HAP-1 (cell line): ENCODE data around the gene LRRC55.

ENCODE experiments used
- DNase-seq, 2 experiments: peaks; one replicate each; pipeline ENCODE4 v3.0.0-alpha.2; 2016 to 2020; ENCODE audit warnings: low spot score in 2 of 2
- H3K27me3 ChIP-seq: fragments of 250-450 bp; sonication (Bioruptor Pico); 2 replicates; pipeline ENCODE4 v1.5.1; 2020; ENCODE audit warnings: low read depth, mild to moderate bottlenecking, moderate library complexity
- H3K36me3 ChIP-seq: fragments of 250-450 bp; sonication (Bioruptor Pico); replicated peaks from 2 replicates; pipeline ENCODE4 v1.5.1; 2020; ENCODE audit warnings: mild to moderate bottlenecking
- H3K4me1 ChIP-seq: fragments of 250-450 bp; sonication (Bioruptor Pico); 2 replicates; pipeline ENCODE4 v1.5.1; 2020; ENCODE audit warnings: mild to moderate bottlenecking
- H3K4me3 ChIP-seq: fragments of 250-450 bp; sonication (Bioruptor Pico); 2 replicates; pipeline ENCODE4 v1.5.1; 2020; ENCODE audit warnings: mild to moderate bottlenecking, moderate library complexity
- H3K9me3 ChIP-seq: fragments of 250-450 bp; sonication (Bioruptor Pico); 2 replicates; pipeline ENCODE4 v1.5.1; 2020; ENCODE audit warnings: mild to moderate bottlenecking, moderate library complexity
- in situ Hi-C: fragments of 300-500 bp; cut with MboI; formaldehyde crosslinking; loops from 3 replicates; pipeline ENCODE4 v1.14.3; 2020; ENCODE audit warnings: low sequenced_read_pairs, inconsistent platforms, mixed read lengths

Gene LRRC55

DNA sequence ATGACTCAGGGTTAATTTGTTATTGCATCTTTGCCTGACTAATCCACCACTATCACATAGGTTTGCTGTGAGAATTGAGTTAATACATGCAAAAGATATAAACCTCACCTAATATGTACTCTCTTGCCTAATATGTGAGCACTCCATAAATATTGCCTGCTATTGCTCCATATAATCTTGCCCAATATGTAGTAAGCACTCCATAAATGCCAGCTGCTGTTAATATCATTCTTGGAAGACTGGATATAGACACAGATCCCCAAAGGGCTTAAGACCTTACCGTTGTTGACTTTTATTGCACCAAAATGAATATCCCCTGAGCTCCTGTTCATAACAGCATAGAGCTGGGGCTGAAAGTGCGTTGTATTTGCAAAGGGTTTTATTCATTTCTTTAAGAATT lies 27.0 kb upstream of the LRRC55 start:
- Histone ChIP-seq H3K4me1 (no peaks in the 10 kb centered on the region), H3K36me3 (no peaks in the 10 kb centered on the region), H3K4me3 (no peak overlapping the region), H3K9me3 (no peaks in the 10 kb centered on the region), H3K27me3 (peaks cover 5% of the 10 kb centered on the region; the same call in 1 of the 2 replicates)
- DNase-seq: no peak
- in situ Hi-C loops: no loop called here

- Histone ChIP-seq H3K4me1 (no peaks in the 10 kb centered on the region), H3K27me3 (peaks cover 5% of the 10 kb centered on the region; the same call in 1 of the 2 replicates), H3K4me3 (no peak overlapping the region), H3K9me3 (no peaks in the 10 kb centered on the region), H3K36me3 (no peaks in the 10 kb centered on the region)
- DNase-seq: no peak
- in situ Hi-C loops: no loop called here
These were observed 26.4 kb upstream of the LRRC55 start for GRCh38 chr11:57155400-57155799.

GRCh38 chr11:57155838-57156607 lies 25.7 kb upstream of the LRRC55 start:
- in situ Hi-C loops: no loop called here

DNA sequence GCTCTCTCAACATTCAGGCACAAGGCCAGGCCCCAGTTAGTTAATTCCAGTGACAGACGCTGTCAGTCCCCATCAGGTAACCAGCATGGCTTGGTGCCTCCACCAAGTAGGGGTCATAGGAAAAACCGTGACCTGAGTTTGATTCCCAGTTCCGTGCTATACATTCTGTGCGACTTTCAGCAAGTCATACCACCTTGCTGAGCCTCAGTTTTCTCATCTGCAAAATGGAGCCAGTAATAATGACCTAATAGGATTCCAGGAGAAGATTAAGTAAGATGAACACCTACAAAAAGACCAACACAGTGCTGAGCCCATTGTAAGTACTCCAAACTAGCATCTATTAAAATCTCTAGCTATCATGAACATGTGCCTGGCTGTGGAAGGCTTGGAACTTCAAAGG lies 24.8 kb upstream of the LRRC55 start:
- DNase-seq: no peak
- Histone ChIP-seq H3K9me3 (no peaks in the 10 kb centered on the region), H3K4me3 (no peak overlapping the region), H3K36me3 (no peaks in the 10 kb centered on the region), H3K27me3 (peaks cover 5% of the 10 kb centered on the region; the same call in 1 of the 2 replicates), H3K4me1 (no peaks in the 10 kb centered on the region)
- in situ Hi-C loops: no loop called here

More at GRCh38 chr11:57155838-57156607, 25.7 kb upstream of the LRRC55 start:
- DNase-seq: no peak
- Histone ChIP-seq H3K36me3 (no peaks in the 10 kb centered on the region), H3K4me3 (no peak overlapping the region), H3K27me3 (peaks cover 5% of the 10 kb centered on the region; the same call in 1 of the 2 replicates), H3K9me3 (no peaks in the 10 kb centered on the region), H3K4me1 (no peaks in the 10 kb centered on the region)

GRCh38 chr11:57157624-57158023 lies 24.1 kb upstream of the LRRC55 start:
- Histone ChIP-seq H3K4me3 (no peak overlapping the region), H3K36me3 (no peaks in the 10 kb centered on the region), H3K9me3 (no peaks in the 10 kb centered on the region), H3K4me1 (no peaks in the 10 kb centered on the region), H3K27me3 (peaks cover 5% of the 10 kb centered on the region; the same call in 1 of the 2 replicates)
- in situ Hi-C loops: no loop called here
- DNase-seq: no peak

- H3K4me3 ChIP-seq: no peak overlapping the region
- no peaks in the 10 kb centered on the region for H3K36me3 ChIP-seq
- no peaks in the 10 kb centered on the region for H3K4me1 ChIP-seq
- H3K27me3 ChIP-seq: peaks cover 5% of the 10 kb centered on the region; the same call in 1 of the 2 replicates
- no peak for DNase-seq
- no peaks in the 10 kb centered on the region for H3K9me3 ChIP-seq
- in situ Hi-C loops: no loop called here
These were observed 23.6 kb upstream of the LRRC55 start for GRCh38 chr11:57158180-57158579.

DNA sequence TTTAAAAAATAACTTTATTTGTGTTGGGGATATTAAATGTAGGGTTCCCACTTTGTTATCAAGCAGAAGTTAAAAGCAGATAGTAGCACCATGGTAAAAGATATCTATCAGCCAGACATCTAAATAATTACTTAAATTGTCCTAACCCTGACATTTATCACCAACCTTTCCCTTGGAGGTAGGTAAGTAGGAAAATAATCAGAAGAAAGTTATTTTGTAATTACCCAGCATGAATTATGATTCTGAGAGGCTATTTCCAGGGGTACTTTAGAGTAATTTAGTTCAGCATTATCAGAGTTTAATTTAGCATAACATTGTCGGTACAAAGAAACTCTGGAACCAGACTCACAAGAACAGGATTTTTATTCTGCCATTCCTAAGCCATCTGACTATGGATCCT lies 23.2 kb upstream of the LRRC55 start:
- in situ Hi-C loops: no loop called here
- no peak for DNase-seq
- Histone ChIP-seq H3K27me3 (peaks cover 5% of the 10 kb centered on the region; the same call in 1 of the 2 replicates), H3K36me3 (no peaks in the 10 kb centered on the region), H3K4me1 (no peaks in the 10 kb centered on the region), H3K9me3 (no peaks in the 10 kb centered on the region), H3K4me3 (no peak overlapping the region)

DNA sequence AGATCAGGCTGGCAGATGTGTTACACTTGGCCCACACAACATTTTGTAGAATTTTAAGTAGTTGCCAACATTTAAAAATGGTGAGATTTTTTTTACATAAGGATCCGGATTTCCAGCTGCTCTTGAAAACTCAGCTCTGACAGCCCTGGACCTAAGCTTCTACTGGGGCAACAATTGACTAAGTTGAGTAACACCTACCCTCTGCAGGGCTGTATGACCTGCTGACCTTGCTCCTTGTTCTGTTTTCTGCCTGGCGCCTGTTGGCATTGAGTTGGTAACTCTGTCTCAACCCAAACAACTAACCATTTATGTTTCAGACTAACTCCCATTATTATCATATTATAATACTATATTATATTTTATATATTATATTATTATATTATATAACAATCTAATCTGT lies 21.1 kb upstream of the LRRC55 start:
- no peaks in the 10 kb centered on the region for H3K36me3 ChIP-seq
- H3K27me3 ChIP-seq: peaks cover 5% of the 10 kb centered on the region; the same call in 1 of the 2 replicates
- no peaks in the 10 kb centered on the region for H3K4me1 ChIP-seq
- in situ Hi-C loops: no loop called here
- H3K4me3 ChIP-seq: no peak overlapping the region
- no peaks in the 10 kb centered on the region for H3K9me3 ChIP-seq
- DNase-seq: no peak

DNA sequence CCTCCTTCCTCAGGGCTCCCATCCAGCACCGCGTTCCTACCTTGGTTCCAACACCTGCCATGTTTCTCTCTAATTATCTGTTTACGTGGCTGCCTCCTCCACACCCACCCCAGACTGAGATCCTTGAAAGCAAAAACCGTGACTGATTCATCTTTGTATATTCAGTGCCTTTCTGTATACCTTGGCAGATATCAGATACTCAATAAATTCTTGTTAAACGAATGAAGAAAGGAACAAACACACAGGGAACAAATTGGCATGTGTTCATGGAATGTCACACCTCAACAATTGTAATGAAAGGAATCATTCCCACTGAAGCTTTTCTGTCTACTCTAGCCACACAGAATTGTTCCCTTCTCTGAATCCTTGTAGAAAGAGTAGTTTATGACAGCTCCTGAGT lies 20.4 kb upstream of the LRRC55 start:
- Histone ChIP-seq H3K36me3 (no peaks in the 10 kb centered on the region), H3K4me3 (no peak overlapping the region), H3K4me1 (no peaks in the 10 kb centered on the region), H3K27me3 (peaks cover 5% of the 10 kb centered on the region; the same call in 1 of the 2 replicates), H3K9me3 (no peaks in the 10 kb centered on the region)
- no peak for DNase-seq
- in situ Hi-C loops: no loop called here

DNA sequence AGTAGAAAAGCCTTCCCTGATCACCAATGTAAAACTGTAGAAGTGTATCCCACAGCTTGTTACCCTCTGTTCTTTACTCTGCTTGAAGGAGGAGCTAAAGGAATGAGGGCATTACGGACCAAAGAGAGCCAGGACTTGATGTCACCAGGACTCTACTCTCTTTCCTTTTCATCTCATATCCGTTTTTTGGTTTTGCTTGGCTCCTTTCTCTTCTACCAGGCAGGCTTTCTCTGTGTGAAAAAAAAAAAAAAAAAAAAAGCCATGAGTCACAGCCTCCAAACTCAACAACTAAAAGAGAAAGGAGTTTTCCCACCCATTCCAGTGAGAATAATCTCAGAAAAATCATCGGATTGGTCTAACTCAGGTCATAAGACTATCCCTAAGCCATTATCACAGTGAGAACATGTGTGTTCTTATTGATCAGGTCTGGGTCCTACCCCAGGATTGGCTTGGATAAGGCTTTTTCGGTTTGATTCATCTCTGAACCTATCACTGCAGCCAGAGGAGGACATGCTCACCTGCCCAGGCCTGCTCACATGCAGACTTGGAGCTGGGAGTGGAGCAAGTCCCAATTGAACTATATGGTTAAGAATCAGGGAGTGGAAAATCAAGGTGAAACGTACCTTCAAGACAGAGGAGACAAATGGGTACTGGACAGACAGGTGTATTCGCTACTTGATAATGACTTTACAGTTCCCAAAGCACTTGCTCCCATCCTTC lies 19.4 kb upstream of the LRRC55 start:
- no peak for DNase-seq
- Histone ChIP-seq H3K27me3 (peaks cover 5% of the 10 kb centered on the region; the same call in 1 of the 2 replicates), H3K4me3 (no peak overlapping the region), H3K4me1 (no peaks in the 10 kb centered on the region), H3K9me3 (no peaks in the 10 kb centered on the region), H3K36me3 (no peaks in the 10 kb centered on the region)
- in situ Hi-C loops: no loop called here

DNA sequence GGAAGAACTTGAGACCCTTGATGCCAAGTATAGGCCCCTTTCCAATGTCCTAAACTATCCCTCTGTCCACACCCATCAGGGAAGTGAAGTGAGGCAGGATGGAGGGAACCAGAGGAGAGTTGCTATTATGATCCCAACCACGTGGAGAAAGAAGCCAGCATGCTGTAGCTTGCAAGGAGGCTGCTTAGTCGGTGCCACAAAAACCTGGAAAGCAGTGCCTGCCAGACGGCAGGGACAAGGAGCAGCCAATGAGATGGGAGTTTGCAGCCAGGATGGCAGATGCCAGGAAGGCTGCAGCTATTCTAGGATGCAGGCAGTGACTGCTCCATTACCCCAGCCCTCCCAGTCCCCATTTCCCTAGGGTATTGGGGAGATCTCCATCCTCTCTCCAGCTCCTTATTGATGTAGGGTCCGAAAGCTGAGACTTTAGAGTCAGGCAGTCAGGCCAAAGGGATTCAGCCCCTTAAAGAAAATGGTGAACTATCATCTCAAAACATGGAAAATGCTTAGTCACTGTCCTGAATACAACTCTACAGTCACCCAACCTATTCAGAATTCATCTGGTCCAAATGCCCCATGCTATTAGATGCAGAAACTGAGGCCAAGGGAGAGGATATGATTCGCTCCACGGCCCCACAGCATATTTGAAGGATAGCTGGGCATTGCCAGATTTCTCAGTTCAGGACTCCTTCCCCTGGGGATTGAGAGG lies 18.4 kb upstream of the LRRC55 start:
- H3K4me1 ChIP-seq: no peaks in the 10 kb centered on the region
- no peak overlapping the region for H3K4me3 ChIP-seq
- H3K36me3 ChIP-seq: no peaks in the 10 kb centered on the region
- DNase-seq: no peak
- H3K27me3 ChIP-seq: peaks cover 5% of the 10 kb centered on the region; the same call in 1 of the 2 replicates
- no peaks in the 10 kb centered on the region for H3K9me3 ChIP-seq
- in situ Hi-C loops: no loop called here

- DNase-seq: no peak
- in situ Hi-C loops: no loop called here
These were observed 17.4 kb upstream of the LRRC55 start for GRCh38 chr11:57164317-57164716.

GRCh38 chr11:57167125-57167846 lies 14.5 kb upstream of the LRRC55 start:
- Histone ChIP-seq H3K36me3 (no peaks in the 10 kb centered on the region), H3K4me3 (no peak overlapping the region), H3K9me3 (no peaks in the 10 kb centered on the region), H3K27me3 (no peaks in the 10 kb centered on the region), H3K4me1 (no peaks in the 10 kb centered on the region)
- in situ Hi-C loops: no loop called here
- DNase-seq: no peak

More at GRCh38 chr11:57164317-57164716, 17.4 kb upstream of the LRRC55 start:
- Histone ChIP-seq H3K4me1 (no peaks in the 10 kb centered on the region), H3K27me3 (no peaks in the 10 kb centered on the region), H3K4me3 (no peak overlapping the region), H3K36me3 (no peaks in the 10 kb centered on the region), H3K9me3 (no peaks in the 10 kb centered on the region)
